HG03558 (cell line): ENCODE measurements around the gene INSYN2B.

Experiments
- ATAC-seq: cut with Tn5 transposase; IDR thresholded peaks from one replicate; pipeline ENCODE4 v1.9.1; 2021; ENCODE audit warnings: moderate number of reproducible peaks; ENCODE audit not compliant: unreplicated experiment; ENCODE audit errors: extremely low read depth

Gene INSYN2B

GRCh38 chr5:169980418-169981053, at the start of gene INSYN2B:
INSYN2B (minus strand) TSS chr5:169980495; CDS start chr5:169883898, 96,597 bp downstream.
- ATAC-seq: no peak

- ATAC-seq: no peak
Measured at GRCh38 chr5:170028124-170028523, 47.8 kb upstream of the INSYN2B start.

- ATAC-seq: no peak
Measured at GRCh38 chr5:170025853-170026252, 45.6 kb upstream of the INSYN2B start.

- ATAC-seq: no peak
Measured at GRCh38 chr5:170021506-170021905, 41.2 kb upstream of the INSYN2B start.

GRCh38 chr5:170020423-170020822, 40.1 kb upstream of the INSYN2B start:
- no peak for ATAC-seq

GRCh38 chr5:170012622-170013021, 32.3 kb upstream of the INSYN2B start:
- no peak for ATAC-seq

- no peak for ATAC-seq
Measured at GRCh38 chr5:170011751-170012150, 31.5 kb upstream of the INSYN2B start.

GRCh38 chr5:170010595-170010994, 30.3 kb upstream of the INSYN2B start:
- ATAC-seq: no peak

- ATAC-seq: no peak
Measured at GRCh38 chr5:170008376-170008775, 28.1 kb upstream of the INSYN2B start.

- ATAC-seq: no peak
Measured at GRCh38 chr5:170006021-170006420, 25.7 kb upstream of the INSYN2B start.

GRCh38 chr5:170000155-170000554, 19.9 kb upstream of the INSYN2B start:
- ATAC-seq: no peak

- no peak for ATAC-seq
Measured at GRCh38 chr5:169999621-170000020, 19.3 kb upstream of the INSYN2B start.

- ATAC-seq: no peak
Measured at GRCh38 chr5:169997798-169998197, 17.5 kb upstream of the INSYN2B start.

GRCh38 chr5:169993485-169993790, 13.1 kb upstream of the INSYN2B start:
- ATAC-seq: no peak

- no peak for ATAC-seq
Measured at GRCh38 chr5:169992789-169993484, 12.6 kb upstream of the INSYN2B start.

GRCh38 chr5:169991115-169991869, 11.0 kb upstream of the INSYN2B start:
- ATAC-seq: no peak

GRCh38 chr5:169989365-169989764, 9.1 kb upstream of the INSYN2B start:
- ATAC-seq: no peak

GRCh38 chr5:169988947-169989346, 8.7 kb upstream of the INSYN2B start:
- no peak for ATAC-seq

GRCh38 chr5:169988206-169988605, 7.9 kb upstream of the INSYN2B start:
- no peak for ATAC-seq

- no peak for ATAC-seq
Measured at GRCh38 chr5:169979871-169980270, 424 bp downstream of the INSYN2B start.

- no peak for ATAC-seq
Measured at GRCh38 chr5:169978714-169979113, 1.6 kb downstream of the INSYN2B start.
